GM19397 (cell line): Measurements from ENCODE around the gene ABHD4.
"Not testable (repeated sequence)": the region's sequence is repeated elsewhere in the genome, so short reads cannot be mapped to it uniquely, and the experiment has no call there.

Experiments
- ATAC-seq: cut with Tn5 transposase; IDR thresholded peaks from one replicate; pipeline ENCODE4 v1.9.1; 2021; ENCODE audit warnings: mild to moderate bottlenecking, moderate library complexity; ENCODE audit not compliant: unreplicated experiment

ABHD4 gene

DNA sequence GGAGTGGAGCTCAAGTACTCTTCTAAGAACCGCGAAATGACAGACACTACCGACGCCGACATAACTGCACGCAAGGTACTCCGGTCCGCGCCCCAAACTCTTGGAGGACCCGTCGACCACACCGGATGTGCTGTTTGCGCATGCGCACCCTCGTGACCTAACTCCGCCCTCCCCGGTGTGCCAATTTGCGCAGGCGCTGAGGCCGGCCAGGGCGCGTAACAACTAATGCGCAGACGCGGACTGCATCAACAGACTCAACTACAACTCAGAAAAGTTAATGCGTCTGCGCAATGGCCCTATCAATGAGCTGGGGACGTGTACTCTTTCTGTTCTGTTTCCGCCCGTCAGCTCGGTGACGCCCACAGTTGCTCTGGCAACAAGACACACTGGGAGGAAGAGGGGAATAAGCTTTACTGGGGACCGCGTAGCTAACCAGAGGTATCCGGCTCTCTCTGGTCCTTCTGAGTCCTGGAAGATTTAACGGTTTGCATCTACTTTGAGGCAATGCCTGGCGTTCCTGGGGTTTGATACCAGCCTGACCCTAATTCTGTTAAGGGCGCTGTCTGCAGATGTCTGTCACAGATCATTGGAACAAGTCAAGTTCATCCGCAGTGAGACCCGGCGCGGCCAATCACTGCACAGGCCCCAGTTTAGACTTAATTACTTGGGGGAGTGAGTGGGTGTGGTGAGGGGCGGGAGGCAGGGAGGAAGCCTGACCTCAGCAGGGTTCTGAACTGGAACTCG lies 8.8 kb upstream of the ABHD4 start, which contains the start of gene DAD1:
TSS of gene DAD1 (minus strand) at position 129 of the 744 bp plus-strand sequence. CDS start at position 62, 67 bp downstream.
- ATAC-seq: peak; percentile 94

GRCh38 chr14:22593189-22593588 lies 4.9 kb upstream of the ABHD4 start:
- no peak for ATAC-seq

DNA sequence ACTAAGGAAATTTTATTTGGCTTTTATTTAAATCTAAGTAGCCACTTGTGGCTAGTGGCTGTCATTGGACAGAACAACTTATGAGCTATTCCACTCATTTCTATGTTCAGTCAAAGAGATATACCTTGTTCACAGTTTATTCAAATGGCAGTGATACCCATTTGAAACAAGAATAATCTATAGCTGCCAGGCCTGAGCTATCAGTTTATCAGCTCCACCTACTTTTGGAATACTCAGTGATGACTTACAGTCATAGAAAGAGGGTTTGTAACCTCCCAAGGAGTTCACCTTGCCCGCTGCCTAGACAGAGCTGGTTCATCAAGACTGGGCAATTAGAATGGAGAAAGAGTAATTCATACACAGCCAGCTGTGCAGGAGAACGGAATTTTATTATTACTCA lies 4.5 kb upstream of the ABHD4 start:
- ATAC-seq: no peak

DNA sequence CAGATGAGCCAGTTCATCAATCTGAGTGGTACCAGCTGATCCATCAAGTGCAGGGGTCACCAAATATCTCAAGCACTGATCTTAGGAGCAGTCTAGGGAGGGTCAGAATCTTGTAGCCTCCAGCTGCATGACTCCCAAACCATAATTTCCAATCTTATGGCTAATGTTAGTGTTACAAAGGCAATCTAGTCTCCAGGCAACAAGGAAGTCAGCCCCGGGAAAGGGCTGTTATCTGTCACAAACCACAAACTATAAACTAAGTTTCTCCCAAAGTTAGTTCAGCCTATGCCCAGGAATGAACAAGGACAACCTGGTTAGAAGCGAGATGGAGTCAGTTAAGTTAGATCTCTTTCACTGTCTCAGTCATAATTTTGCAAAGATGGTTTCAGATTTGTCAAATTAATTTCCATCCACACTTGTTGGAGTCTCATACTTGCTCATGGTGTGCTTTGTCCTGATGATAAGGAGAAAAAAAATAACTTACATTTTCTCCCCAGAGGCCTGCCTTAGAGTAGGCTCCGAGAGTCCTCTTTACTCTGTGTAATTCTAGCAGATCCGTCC lies 3.9 kb upstream of the ABHD4 start:
- no peak for ATAC-seq

DNA sequence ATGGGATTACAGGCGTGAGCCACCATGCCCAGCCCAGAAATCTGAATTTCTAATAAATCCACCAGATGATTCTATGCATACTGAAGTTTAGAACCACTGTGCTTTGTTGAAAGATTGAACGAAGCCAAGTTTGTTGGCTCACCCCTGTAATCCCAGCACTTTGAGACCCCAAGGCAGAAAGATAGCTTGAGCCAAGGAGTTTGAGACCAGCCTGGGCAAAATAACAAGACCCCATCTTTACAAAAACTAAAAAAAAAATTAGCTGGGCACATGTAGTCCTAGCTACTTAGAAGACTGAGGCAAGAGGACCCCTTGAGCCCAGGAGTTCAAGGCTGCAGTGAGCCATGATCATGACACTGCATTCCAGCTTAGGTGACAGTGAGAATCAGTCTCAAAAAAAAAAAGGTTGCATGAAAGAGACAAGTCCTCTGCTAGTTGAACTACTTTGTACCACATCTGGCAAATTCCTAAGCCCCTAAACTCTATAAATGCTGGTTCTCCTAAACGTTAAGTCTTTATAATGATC lies 1.7 kb upstream of the ABHD4 start:
- ATAC-seq: no peak

- ATAC-seq: no peak
Observed at GRCh38 chr14:22597265-22597664, 835 bp upstream of the ABHD4 start.

DNA sequence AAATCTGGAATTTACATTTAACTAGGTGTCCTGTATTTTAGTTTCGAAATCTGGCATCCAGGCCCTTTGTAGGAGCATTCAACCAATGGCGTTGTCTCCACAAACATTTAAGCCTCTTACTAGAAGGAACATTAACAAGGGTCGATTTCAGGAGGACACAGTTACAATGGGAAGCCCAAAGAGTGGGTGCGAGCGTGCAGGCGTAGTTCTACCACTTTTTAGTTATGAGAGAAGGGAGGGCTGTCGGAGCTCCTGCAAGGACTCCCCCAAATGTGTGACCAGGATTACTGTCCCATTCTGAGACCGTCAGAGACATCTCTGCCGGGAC lies 365 bp upstream of the ABHD4 start:
- ATAC-seq: peak; percentile 14

DNA sequence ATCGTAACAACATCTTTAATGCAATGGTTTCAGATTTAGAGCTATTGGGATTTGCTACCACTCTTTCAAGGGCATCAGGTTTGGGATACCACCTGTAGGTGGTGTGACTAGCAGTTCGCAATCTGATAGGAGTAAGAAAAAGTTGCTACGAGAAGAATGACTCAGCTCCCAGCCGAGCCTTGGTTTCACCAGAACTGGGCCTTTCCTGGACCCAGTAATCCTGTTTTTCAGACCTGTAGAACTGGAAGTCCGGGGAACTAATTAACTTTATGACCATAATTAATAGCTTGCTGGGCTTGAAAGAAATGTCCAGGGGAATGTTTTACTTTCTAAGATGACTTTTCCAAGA lies 770 bp downstream of the ABHD4 start:
- ATAC-seq: peak; percentile 40

- no peak for ATAC-seq
Observed at GRCh38 chr14:22599349-22599748, 1.2 kb downstream of the ABHD4 start.

DNA sequence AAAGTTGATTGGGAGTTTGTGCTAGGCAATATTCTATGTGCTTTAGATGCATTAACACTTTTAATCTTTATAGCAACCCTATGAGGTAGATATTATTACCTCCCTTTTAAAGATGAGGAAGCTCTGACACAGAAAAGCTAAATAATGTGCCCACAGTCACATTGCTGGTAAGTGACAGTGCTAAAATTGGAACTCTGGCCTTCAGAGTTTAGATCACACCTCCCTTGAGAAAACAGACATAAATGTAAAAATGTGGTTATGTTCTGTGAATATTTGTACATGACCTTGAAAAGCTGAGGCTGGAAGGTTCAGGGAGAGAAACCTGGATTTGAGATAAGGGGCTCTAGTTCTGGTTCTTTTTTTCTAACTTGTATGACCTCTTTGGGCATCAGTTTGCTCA lies 1.9 kb downstream of the ABHD4 start:
- ATAC-seq: no peak

DNA sequence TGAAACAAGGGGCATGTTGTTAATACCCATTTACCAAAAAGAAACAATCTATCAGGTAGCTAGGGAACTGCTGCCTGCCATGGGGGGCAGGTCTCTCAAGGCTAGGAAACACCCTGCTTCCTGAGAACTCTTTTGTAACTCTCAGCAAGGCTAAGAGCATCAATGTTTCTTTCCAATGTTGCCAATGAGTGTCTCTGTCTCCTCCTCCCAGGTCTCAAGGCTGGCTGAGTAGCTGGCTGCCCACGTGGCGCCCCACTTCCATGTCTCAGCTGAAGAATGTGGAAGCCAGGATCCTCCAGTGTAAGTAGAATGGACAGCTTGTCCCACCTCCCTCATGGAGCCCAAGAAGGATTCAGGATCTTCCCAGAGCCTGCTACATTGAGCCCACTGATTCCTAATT lies 3.4 kb downstream of the ABHD4 start:
- ATAC-seq: no peak

DNA sequence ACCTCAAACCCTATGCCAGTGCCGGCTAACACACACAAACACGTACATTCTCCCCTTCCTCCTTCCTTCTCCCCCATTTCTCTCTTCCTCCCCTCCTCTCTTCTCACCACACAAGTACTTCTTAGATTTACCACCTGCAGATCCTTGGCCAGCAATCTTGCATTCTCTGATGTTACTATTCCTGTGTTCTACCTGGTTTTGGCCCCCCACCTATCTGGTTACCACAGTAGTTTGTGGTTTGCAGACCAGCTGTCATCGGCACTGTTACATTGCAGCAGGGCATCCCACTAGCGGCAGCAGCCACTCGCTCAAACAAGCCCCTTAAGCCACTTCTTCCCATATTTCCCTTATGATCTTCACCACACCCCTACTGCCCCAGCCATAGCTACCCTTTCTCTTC lies 3.9 kb downstream of the ABHD4 start:
- ATAC-seq: no peak

- no peak for ATAC-seq
Observed at GRCh38 chr14:22602862-22603261, 4.8 kb downstream of the ABHD4 start.

GRCh38 chr14:22606380-22606779 lies 8.3 kb downstream of the ABHD4 start:
- no peak for ATAC-seq

DNA sequence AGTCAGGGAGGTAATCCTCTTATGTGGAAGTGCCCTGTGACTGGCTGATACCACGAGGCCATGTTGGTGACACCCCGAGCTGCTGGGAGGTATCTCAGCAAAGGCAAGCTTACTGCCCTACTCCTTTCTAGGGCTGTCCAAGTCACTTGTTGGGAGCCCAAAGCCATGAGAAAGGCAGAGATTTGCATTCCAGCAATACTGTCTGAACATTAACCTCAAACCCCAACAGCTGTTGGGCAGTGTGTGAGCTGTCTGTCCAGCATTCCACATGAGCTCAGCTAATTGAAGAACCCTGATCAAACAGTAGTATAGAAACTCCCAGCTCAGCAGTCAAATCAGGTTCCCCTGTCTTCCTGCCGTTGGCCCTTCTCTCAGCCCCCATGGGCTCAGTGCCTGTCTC lies 9.2 kb downstream of the ABHD4 start:
- no peak for ATAC-seq

DNA sequence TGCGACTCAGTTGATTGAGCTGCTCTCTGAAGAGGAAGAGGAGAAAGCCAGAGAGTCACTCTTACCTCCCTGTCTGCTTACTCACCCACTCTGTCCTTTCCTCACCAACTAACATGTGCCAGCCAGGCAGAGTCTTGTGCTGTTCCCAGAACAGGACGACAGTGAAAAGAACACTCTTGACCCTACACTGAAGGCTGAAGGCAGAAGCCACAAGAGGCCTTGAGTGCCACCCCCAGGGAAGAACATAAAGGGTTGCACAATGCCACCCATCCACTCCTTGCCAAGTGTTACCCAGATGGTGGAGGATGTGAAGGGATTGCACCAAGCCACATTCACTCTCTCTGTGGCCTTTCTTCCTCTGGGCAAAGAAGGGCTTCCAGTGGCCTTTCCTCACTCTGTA lies 12.8 kb downstream of the ABHD4 start:
- ATAC-seq: no peak

- ATAC-seq: no peak
Observed at GRCh38 chr14:22613106-22613695, 15.1 kb downstream of the ABHD4 start.

GRCh38 chr14:22613736-22614239 lies 15.7 kb downstream of the ABHD4 start:
- no peak for ATAC-seq

DNA sequence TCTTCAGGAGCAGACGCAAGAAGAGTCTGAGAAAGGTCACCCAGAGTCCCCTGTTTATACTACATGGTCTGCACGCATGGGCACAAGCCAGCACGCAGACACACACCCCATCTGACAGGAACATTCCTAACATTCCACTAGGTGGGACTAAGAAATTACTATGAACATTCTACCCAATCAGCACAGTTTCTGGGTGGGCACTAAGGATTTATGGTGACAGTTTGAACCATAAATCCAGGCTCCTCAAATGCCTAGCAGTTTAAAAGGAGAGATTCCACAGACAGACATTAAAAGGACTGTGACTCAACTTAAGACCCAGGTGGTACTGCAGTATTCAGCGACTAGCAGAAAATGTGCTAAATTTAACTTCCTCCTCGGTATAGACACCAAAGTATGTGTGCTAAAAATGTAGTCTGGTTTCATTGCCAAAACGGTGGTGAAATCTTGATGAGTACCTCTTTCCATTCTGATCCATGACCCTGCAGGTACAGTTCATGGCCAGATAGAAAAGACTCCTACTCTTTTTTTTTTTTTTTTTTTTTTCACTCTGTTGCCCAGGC lies 16.2 kb downstream of the ABHD4 start:
- no peak for ATAC-seq

- not testable (repeated sequence) for ATAC-seq
Observed at GRCh38 chr14:22615765-22616164, 17.7 kb downstream of the ABHD4 start.

DNA sequence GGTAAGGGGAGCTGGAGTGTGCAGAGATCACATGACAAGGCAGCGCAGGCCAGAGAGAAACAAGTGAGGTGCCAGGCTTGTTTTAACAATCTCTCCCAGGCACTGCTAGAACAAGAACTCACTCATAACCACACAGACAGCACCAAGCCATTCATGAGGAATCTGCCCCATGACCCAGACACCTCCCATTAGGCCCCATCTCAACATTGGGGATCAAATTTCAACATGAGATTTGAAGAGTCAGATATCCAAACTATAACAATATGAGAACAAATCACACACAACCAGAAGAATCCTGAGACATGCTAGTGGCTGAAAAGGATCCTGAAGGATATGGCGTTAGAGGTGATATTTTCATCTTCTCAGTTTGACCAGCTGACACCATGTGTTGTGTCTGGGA lies 24.2 kb downstream of the ABHD4 start:
- ATAC-seq: no peak

GRCh38 chr14:22623047-22623446 lies 24.9 kb downstream of the ABHD4 start:
- no peak for ATAC-seq
